HG02763 (cell line): Measurements from ENCODE around the gene BDKRB2.

Source experiments
- ATAC-seq: cut with Tn5 transposase; IDR thresholded peaks from one replicate; pipeline ENCODE4 v1.9.1; 2021; ENCODE audit warnings: mild to moderate bottlenecking, moderate library complexity; ENCODE audit not compliant: unreplicated experiment

Gene BDKRB2

DNA sequence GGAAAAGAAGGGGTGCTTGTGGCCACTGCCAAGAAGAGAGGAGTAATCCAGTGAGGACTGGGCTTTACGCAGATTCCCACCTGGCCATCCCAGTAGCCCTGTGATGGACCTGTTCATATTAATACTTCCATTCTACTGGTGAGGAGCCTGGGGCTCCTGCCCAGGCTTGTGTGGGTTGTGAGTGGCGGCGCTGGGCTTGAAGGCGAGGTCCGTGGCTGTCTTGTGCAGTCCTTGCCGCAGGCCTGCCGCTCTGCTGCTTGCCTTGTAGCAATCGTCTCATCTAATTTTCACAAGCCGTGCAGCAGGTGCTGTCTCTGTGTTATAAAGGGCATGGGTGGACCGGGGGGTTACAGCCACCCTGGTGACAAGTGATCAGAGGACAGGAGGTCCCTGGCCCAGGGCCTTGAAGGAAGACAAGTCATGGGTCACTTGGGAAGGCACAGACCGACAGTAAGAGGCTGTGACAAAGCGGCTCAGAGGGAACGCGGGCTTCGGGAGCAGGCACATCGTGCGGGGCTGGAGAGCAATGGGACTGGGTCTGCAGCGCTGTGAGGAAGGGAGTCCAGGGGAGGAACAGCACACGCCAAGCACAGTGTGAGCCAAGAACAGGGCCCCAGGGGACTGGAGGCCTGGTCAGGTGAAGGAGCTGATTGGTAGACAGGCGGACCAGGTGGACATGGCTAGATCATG lies 7.3 kb upstream of the BDKRB2 start:
- ATAC-seq: no peak

DNA sequence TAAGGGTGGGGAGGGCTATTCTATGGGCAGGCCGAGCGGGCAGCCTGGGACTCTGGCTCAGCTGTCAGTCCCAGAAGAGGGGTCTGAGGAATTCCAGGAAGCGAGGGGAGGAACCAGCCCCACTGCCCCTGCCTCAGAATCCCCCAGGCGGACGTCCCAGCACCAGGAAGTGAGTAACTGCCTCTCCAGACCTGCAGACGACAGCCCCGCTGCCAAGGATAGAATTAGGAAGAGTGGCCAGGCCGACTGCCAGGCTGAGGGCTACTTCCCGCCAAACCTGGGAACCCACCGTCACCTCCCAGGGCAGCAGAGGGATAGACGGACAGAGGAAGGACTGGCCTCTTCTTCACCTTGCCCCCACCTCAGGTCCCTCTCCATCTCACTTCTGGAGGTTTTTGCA lies 6.7 kb upstream of the BDKRB2 start:
- ATAC-seq: no peak

DNA sequence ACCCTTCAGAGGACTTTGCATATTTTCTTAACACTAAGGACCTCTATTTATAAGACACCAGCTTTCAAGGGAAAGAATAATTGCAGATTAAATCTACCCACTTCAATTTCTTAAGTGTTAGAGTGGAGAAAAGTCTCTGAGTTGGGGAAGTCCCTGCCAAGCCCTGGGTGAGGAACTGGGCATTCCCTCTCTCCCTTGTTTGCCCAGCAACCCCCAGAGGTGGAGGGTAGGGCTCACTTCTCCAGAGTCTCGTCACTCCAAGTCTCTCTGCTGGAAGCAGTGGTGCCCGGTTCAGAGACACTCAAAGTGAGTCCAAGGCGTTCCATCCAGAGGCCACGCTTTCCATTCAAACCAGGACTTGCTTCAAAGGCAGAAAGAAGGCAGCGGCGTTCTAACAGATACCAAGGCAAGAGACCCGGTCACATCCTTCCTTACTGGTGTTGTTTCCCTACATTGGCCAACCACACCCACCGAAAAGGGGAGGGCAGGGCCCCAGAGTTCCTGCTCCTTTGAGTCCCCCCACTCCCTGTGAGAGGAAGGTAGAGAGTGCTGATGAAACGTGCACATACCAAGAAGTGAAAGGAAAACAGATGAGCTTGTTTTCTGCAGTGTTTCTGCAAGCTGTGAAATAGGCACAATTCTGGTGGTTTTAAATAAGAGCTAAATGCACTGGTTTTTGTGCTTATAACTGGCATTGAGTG lies 6.1 kb upstream of the BDKRB2 start:
- no peak for ATAC-seq

DNA sequence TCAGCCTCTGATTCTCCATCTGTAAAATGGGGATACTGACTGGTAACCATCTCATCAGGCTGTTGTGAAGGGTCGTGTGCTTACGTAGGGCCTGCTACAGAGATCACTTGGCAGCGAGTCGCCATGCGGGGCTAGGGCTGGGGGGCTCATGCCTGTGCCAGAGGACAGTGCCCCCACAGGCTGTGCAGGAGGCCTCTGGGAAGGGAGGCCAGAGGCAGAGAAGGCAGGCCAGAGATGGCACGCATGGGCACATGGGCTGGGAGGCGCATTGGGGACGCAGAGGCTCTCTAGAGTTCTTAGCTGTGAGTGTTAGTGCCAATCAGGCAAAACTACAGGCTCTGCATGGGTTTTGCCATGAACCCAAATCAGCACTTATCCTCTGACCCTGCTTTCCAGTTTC lies 3.5 kb upstream of the BDKRB2 start:
- ATAC-seq: no peak

DNA sequence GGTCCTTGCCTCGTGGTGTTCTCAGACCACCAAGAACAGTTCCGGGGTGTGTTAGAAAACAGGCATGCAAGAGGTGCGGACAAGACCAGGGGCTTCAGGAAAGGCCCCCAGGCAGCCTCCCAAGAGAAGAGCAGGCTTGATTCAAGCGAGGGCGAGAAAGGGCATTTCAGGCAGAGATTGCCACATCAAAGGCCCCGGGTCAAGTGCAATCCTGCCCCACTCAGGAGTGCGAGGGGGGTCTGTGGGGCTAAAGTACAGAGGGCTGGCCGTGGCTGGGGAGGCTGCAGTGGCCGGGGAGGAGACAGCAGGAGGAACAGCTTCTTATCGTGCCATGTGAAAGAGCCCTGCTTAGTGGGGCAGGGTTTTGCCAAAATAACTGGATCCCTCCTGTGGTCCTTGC lies 2.7 kb upstream of the BDKRB2 start:
- ATAC-seq: no peak

GRCh38 chr14:96202441-96203094 lies 2.1 kb upstream of the BDKRB2 start:
- ATAC-seq: no peak

- ATAC-seq: no peak
Measured at GRCh38 chr14:96203116-96203515, 1.5 kb upstream of the BDKRB2 start.

DNA sequence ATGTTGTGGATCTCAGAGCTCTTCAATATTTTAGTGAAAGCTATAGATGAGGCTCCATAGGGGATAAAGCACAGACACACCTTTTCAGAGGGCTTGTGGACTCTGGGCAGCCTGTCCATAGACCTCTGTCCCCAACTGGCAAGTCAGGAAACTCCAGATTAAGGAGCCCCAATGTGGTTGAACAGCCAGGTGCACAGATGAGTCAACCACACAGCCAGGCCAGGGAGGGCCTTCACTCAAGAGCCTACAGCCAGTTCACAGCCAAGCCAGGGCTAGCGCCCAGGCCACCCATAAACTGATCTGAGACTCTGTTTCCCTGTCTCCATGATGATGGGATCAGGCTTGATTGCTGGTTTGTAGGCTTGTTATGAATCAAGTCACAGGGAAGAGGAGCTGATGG lies 1.0 kb upstream of the BDKRB2 start:
- ATAC-seq: no peak

DNA sequence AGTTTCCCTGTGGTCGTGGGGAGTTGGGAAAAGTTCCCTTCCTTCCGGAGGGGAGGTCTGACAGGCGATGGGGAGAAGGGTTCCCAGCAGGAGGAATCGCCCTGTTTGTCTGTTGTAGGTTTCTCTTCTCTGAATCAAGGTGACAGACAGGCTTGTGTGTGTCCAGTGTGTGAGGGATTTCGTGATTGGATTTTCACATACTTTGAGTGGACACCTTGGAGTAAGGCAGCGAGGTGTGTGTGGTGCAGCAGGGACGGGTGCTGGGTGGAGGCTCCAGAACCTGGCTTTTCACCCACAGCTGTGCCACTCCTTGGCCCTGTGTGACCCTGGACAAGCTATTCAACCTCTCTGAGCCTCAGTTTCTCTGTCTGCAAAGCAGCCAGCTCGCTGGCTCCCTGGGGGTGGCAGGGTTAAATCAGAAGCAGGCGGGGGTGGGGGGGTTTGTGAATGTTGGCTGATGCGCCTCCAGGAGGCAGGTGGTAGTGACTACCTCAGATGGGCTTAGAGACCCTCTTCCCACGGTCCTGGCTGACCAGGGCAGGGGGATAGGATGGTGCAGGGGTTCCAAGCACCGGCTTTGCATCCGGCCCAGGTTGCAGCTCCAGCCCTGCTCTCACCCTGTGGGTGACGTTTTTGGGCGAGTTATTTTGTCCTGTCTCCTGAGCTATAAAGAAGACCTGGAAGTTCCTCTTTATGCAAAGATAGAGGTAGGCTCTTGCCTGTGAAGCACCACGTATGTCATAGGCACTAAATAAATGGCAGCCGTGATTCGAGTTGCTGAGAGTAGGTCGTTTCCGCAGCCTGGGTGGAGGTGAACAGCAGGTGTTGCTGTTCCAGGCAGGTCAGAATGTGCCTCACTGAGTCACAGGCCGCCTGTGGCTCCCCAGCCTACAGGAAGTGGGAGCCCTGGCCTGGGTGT lies 679 bp downstream of the BDKRB2 start:
- ATAC-seq: no peak

GRCh38 chr14:96205978-96206360 lies 1.3 kb downstream of the BDKRB2 start:
- no peak for ATAC-seq

DNA sequence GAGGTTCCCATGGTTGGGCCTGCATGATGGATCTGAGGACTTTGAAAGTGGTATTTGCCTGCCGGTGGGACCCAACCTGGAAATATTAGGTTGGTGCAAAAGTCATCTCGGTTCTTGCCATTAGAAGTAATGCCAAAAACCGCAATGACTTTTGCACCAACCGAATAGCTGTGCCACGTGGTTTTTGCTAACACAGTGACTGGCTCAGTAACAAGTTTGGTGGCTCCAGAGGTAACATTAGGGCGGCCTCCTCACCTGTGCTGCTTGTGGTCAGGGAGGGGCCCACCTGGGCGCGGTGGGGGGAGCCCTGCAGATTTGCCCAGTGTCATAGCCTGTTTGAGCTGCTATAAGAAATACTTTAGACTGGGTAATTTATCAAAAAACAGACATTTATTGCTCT lies 1.8 kb downstream of the BDKRB2 start:
- ATAC-seq: no peak

- ATAC-seq: no peak
Measured at GRCh38 chr14:96207686-96208085, 3.0 kb downstream of the BDKRB2 start.

GRCh38 chr14:96208739-96209138 lies 4.1 kb downstream of the BDKRB2 start:
- ATAC-seq: no peak

GRCh38 chr14:96212140-96212539 lies 7.5 kb downstream of the BDKRB2 start:
- no peak for ATAC-seq

DNA sequence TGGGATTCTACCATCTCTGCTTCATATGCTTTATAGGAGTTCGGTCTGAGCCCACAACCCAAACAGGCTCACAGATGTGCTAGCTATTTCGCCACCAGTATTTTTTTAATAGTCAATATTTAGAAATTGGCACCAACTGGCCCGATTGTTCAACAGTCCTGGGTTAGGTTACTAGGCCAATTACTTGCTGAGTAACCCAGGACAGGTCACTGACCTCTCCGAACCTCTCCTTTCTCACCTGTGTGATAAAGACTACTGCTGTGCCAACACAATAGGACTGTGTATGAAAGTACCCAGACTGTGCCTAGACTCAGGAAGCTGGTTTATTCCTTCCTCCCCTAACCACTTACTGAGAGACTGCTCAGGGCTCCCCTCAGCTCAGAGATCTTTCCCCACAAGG lies 8.3 kb downstream of the BDKRB2 start:
- no peak for ATAC-seq

- ATAC-seq: no peak
Measured at GRCh38 chr14:96213871-96214465, 9.3 kb downstream of the BDKRB2 start.

- ATAC-seq: no peak
Measured at GRCh38 chr14:96214793-96215192, 10.2 kb downstream of the BDKRB2 start.

DNA sequence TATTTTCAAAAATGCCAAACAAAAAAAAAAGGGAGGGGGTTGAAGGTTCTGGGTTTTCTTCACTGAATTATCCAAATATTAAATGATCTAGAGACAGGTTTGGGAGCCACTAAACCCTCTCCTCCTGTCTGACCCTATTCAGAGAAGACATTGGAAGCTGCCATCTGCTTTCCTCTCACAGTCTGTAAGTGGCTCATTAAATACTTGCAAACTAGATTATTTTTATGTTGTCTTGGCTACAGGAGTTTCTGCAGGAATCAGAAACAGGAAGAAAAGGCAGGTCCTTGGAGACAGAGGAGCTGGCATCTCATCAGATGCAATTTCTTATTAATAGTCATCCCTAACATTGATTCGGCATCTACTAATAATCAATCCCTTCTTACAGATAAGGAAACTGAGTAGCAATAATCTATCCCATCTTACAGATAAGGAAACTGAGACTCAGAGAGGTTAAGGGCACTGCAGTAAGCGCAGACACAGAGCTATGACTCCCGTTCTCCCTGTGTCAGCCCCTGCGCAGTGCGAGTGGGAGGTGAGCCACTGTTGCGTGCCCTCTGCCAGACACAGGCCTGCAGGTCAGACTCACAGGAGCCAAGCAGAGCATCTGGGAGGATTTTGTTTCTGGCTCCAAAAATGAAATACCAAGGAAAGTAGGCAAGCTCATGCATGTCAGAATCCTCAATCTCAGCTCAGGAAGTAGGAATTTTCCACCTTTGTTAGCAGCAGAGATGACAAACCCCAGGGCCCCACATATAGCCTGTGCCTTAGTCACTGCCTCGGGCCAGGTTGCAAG lies 11.0 kb downstream of the BDKRB2 start:
- ATAC-seq: no peak

- no peak for ATAC-seq
Measured at GRCh38 chr14:96216627-96217026, 12.0 kb downstream of the BDKRB2 start.

- no peak for ATAC-seq
Measured at GRCh38 chr14:96217376-96217913, 12.8 kb downstream of the BDKRB2 start.
